Measurements from ENCODE around the gene CARS2. TPM values are rescaled to one million over a fixed set of nuclear protein-coding genes. Genes with fewer than 3 reads are reported as not detected.

CARS2 gene
- total RNA-seq, 1 experiment from 2014 or later: 24.8 TPM

GRCh38 chr13:110651726-110652230 lies 54.1 kb downstream of the CARS2 start:
- intact Hi-C loops (cut with micrococcal nuclease; ENCODE audit: unreplicated experiment): no loop called here
- Mint-ChIP-seq H3K27ac (ENCODE audit: unreplicated experiment) (no peak overlapping the region), H3K4me3 (ENCODE audit: low read depth, unreplicated experiment) (no peak overlapping the region), H3K4me1 (ENCODE audit: low read depth, unreplicated experiment) (no peaks in the 10 kb centered on the region), H3K27me3 (ENCODE audit: unreplicated experiment) (no peaks in the 10 kb centered on the region), H3K36me3 (ENCODE audit: insufficient read depth, unreplicated experiment) (peaks cover 5% of the 10 kb centered on the region), H3K9me3 (ENCODE audit: low read depth, unreplicated experiment) (no peaks in the 10 kb centered on the region)
- DNase-seq: no peak
- BruUV-seq (replicated peaks): no TSS peak
- no peak for TF ChIP-seq CTCF (IDR thresholded peaks at IDR 0.05; ENCODE audit: unreplicated experiment)
- CTCF ChIA-PET: no interaction called here

- no peak for DNase-seq
- H3K36me3 Mint-ChIP-seq (ENCODE audit: insufficient read depth, unreplicated experiment): peaks cover 5% of the 10 kb centered on the region
- H3K27me3 Mint-ChIP-seq (ENCODE audit: unreplicated experiment): no peaks in the 10 kb centered on the region
- no peaks in the 10 kb centered on the region for H3K4me1 Mint-ChIP-seq (ENCODE audit: low read depth, unreplicated experiment)
- intact Hi-C loops (cut with micrococcal nuclease; ENCODE audit: unreplicated experiment): no loop called here
- no peak overlapping the region for H3K27ac Mint-ChIP-seq (ENCODE audit: unreplicated experiment)
- no TSS peak for BruUV-seq (replicated peaks)
- no peak for TF ChIP-seq CTCF (IDR thresholded peaks at IDR 0.05; ENCODE audit: unreplicated experiment)
- CTCF ChIA-PET: no interaction called here
- H3K4me3 Mint-ChIP-seq (ENCODE audit: low read depth, unreplicated experiment): no peak overlapping the region
- no peaks in the 10 kb centered on the region for H3K9me3 Mint-ChIP-seq (ENCODE audit: low read depth, unreplicated experiment)
These were observed 54.6 kb downstream of the CARS2 start for GRCh38 chr13:110651271-110651670.

GRCh38 chr13:110650436-110650835 lies 55.5 kb downstream of the CARS2 start:
- no peak for DNase-seq
- CTCF ChIA-PET: no interaction called here
- no peak for TF ChIP-seq CTCF (IDR thresholded peaks at IDR 0.05; ENCODE audit: unreplicated experiment)
- Mint-ChIP-seq H3K36me3 (ENCODE audit: insufficient read depth, unreplicated experiment) (peaks cover 5% of the 10 kb centered on the region), H3K4me3 (ENCODE audit: low read depth, unreplicated experiment) (no peak overlapping the region), H3K27me3 (ENCODE audit: unreplicated experiment) (no peaks in the 10 kb centered on the region), H3K9me3 (ENCODE audit: low read depth, unreplicated experiment) (no peaks in the 10 kb centered on the region), H3K27ac (ENCODE audit: unreplicated experiment) (no peak overlapping the region), H3K4me1 (ENCODE audit: low read depth, unreplicated experiment) (no peaks in the 10 kb centered on the region)
- intact Hi-C loops (cut with micrococcal nuclease; ENCODE audit: unreplicated experiment): no loop called here
- BruUV-seq (replicated peaks): no TSS peak

- intact Hi-C loops (cut with micrococcal nuclease; ENCODE audit: unreplicated experiment): no loop called here
- no TSS peak for BruUV-seq (replicated peaks)
- TF ChIP-seq CTCF (IDR thresholded peaks at IDR 0.05; ENCODE audit: unreplicated experiment): no peak
- Mint-ChIP-seq H3K4me1 (ENCODE audit: low read depth, unreplicated experiment) (no peaks in the 10 kb centered on the region), H3K27me3 (ENCODE audit: unreplicated experiment) (no peaks in the 10 kb centered on the region), H3K9me3 (ENCODE audit: low read depth, unreplicated experiment) (no peaks in the 10 kb centered on the region), H3K27ac (ENCODE audit: unreplicated experiment) (no peak overlapping the region), H3K36me3 (ENCODE audit: insufficient read depth, unreplicated experiment) (peaks cover 5% of the 10 kb centered on the region), H3K4me3 (ENCODE audit: low read depth, unreplicated experiment) (no peak overlapping the region)
- DNase-seq: no peak
- CTCF ChIA-PET: no interaction called here
These were observed 56.4 kb downstream of the CARS2 start for GRCh38 chr13:110649551-110649950.

Data from Calu3 (cell line).